GM18517 (cell line): ENCODE measurements around the gene BRAF.
"Not testable (repeated sequence)": the region's sequence is repeated elsewhere in the genome, so short reads cannot be mapped to it uniquely, and the experiment has no call there.

Source experiments
- ATAC-seq: cut with Tn5 transposase; IDR thresholded peaks from one replicate; pipeline ENCODE4 v1.9.1; 2021; ENCODE audit warnings: mild to moderate bottlenecking, moderate library complexity; ENCODE audit not compliant: unreplicated experiment

Gene BRAF

DNA sequence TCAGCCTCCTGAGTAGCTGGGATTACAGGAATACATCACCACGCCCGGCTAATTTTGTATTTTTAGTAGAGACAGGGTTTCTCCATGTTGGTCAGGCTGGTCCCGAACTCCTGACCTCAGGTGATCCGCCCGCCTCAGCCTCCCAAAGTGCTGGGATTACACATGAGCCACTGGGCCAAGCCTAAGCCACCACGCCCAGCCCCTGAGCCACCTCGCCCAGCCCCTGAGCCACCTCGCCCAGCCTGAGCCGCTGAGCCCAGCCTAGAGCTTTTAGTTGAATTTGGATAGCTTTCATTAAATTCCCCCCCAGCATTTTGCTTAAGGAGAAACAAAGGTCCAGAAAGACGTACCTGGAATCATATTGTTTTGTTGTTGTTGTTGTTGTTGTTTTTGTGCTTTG lies 254.9 kb downstream of the BRAF start:
- ATAC-seq = not testable (repeated sequence)

- ATAC-seq = no peak
Observed at GRCh38 chr7:140669352-140669751, 255.4 kb downstream of the BRAF start.
